SK-N-SH treated with all-trans-retinoic acid at 6 μM for 48 hours (cell line): ENCODE data around the gene SLC24A1.

Experiments used
- CREB5 ChIP-seq: fragments of 250-450 bp; sonication (Bioruptor Pico); IDR thresholded peaks from 2 replicates; pipeline ENCODE4 v1.5.1; 2020; ENCODE audit warnings: low read depth, mild to moderate bottlenecking, moderate library complexity
- GLIS3 ChIP-seq: fragments of 250-450 bp; sonication (Bioruptor Pico); IDR thresholded peaks from 2 replicates; pipeline ENCODE4 v1.5.0; 2020; ENCODE audit warnings: mild to moderate bottlenecking, moderate library complexity
- TCF4 ChIP-seq: fragments of 250-450 bp; sonication (Bioruptor Pico); IDR thresholded peaks from 2 replicates; pipeline ENCODE4 v1.8.0; 2021; ENCODE audit warnings: mild to moderate bottlenecking, moderate library complexity, borderline replicate concordance
- ZFP30 ChIP-seq: fragments of 450-650 bp; formaldehyde crosslinking; IDR thresholded peaks from 2 replicates; pipeline ENCODE4 v1.5.0; 2022; ENCODE audit warnings: mild to moderate bottlenecking, moderate library complexity

DNA sequence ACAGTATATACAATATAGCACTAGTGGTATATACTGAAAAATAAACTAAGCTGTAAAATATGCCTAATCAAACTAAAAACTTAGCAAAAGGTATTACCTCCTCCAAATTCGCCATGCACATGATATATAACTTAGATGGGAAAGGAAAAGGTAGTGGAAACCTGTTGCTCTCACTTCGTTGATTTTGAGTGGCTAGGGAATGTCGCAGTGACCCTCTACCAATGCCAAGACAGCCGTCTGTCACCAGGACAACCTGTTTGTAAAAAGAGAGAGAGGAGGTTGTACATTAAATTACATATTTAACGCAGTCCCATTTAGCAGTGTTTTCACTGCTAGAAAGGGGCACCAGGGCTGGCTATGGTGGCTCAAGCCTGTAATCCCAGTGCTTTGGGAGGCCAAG is 22.1 kb upstream of the SLC24A1 start:
- TF ChIP-seq CREB5 (CRISPR knock-in tag) (no peak), TCF4 (CRISPR knock-in tag) (no peak), ZFP30 (CRISPR knock-in tag) (no peak), GLIS3 (CRISPR knock-in tag) (no peak)
